AG04450 (cell line): ENCODE measurements around the gene ILRUN. TPM values are rescaled to one million over a fixed set of nuclear protein-coding genes. Genes with fewer than 3 reads are reported as not detected.
A peak's percentile ranks its signal among the peaks of the same experiment; 100 is the strongest.

ENCODE experiments used
- CTCF ChIA-PET: fragments of 300-600, 350-600 bp; formaldehyde crosslinking; extraction: SDS; loops from one replicate; lab custom pipeline; 2022; ENCODE audit warnings: antibody characterized with exemption, inconsistent platforms; lab: Charles Lee
- POLR2A ChIA-PET: fragments of 350-600 bp; formaldehyde crosslinking; extraction: SDS; loops from one replicate; lab custom pipeline; 2021; ENCODE audit warnings: antibody characterized with exemption, inconsistent platforms; lab: Yijun Ruan, JAX
- DNase-seq: peaks from one replicate; pipeline ENCODE4 v3.0.0-alpha.2; 2011; ENCODE audit warnings: low read depth, low spot score
- H3K27ac ChIP-seq: one replicate; pipeline ENCODE4 v1.5.1; 2012; ENCODE audit warnings: low read depth, low read length, control low read depth
- H3K27me3 ChIP-seq: one replicate; pipeline ENCODE4 v1.6.0; 2012; ENCODE audit warnings: low read length; ENCODE audit not compliant: control insufficient read depth, insufficient read depth
- H3K4me3 ChIP-seq: 2 replicates; pipeline ENCODE4 v1.5.1; 2011; ENCODE audit warnings: mild to moderate bottlenecking, low read depth, low read length, control low read depth
- H3K9me3 ChIP-seq: 2 replicates; pipeline ENCODE4 v1.5.1; 2012; ENCODE audit warnings: low read length; ENCODE audit not compliant: control insufficient read depth, insufficient read depth
- polyA plus RNA-seq: library from polyadenylated mRNA; depleted of rRNA; stranded (reverse); fragments of >200 nt; gene quantifications from 2 replicates; pipeline ENCODE4 v1.2.3, GENCODE V29; 2011
- TF ChIP-seq, protein P1 (sequence below): IDR thresholded peaks from 2 replicates; pipeline ENCODE4 v1.5.1; 2011; ENCODE audit warnings: low read depth, low read length, control low read depth, inconsistent platforms

The ILRUN gene
- polyA plus RNA-seq, 1 experiment: 57.0 TPM

DNA sequence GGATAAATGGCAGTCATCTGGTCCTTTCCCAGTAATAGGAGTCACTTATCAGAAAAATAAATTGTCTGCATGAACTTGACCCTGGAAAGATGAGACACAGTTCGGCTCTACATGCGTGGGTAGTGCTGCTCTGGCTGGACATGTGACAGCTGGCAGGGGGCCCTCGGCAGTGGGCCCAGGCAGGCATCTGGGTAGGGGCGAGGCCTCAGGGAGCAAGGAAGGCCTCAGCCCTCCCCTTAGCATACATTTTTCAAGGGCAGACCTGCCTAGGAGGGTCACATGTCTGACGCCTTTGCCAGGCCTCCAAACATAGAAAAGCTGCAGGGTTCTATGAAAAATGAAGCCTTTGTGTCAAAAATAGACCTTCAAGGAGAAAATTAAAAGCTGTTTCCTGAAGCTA lies 12.8 kb upstream of the ILRUN start:
- no peaks in the 10 kb centered on the region for H3K27me3 ChIP-seq
- no peak overlapping the region for H3K4me3 ChIP-seq
- no peak overlapping the region for H3K27ac ChIP-seq
- POLR2A ChIA-PET: interaction anchor here (0.5 kb wide), 1 partner anchor 415 kb away, joined by 4 read pairs; no protein-coding TSS in a partner anchor
- CTCF ChIA-PET: no interaction called here
- TF ChIP-seq, protein P1, sequence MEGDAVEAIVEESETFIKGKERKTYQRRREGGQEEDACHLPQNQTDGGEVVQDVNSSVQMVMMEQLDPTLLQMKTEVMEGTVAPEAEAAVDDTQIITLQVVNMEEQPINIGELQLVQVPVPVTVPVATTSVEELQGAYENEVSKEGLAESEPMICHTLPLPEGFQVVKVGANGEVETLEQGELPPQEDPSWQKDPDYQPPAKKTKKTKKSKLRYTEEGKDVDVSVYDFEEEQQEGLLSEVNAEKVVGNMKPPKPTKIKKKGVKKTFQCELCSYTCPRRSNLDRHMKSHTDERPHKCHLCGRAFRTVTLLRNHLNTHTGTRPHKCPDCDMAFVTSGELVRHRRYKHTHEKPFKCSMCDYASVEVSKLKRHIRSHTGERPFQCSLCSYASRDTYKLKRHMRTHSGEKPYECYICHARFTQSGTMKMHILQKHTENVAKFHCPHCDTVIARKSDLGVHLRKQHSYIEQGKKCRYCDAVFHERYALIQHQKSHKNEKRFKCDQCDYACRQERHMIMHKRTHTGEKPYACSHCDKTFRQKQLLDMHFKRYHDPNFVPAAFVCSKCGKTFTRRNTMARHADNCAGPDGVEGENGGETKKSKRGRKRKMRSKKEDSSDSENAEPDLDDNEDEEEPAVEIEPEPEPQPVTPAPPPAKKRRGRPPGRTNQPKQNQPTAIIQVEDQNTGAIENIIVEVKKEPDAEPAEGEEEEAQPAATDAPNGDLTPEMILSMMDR: no peak
- no peaks in the 10 kb centered on the region for H3K9me3 ChIP-seq
- DNase-seq: peak; percentile 33

DNA sequence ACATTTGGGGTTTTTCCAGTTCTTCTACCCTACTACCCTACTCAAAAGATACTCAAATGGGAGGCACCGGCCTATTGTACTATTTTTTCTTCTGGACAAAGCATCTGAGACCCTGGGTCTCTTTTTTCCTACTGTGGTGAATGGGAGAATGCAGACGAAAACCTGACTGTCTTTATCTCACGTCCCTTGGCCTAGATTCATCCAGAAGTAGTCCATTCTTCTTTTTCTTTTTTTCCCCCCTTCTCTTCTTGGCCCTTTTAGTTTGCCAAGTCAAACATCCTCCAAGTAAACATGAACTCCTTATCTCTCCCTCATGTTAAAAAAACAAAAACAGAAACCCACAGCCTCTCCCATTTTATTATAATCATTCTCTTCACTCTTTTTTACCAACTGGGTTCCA lies 8.7 kb upstream of the ILRUN start:
- POLR2A ChIA-PET: no interaction called here
- TF ChIP-seq, protein P1: no peak
- H3K9me3 ChIP-seq: no peaks in the 10 kb centered on the region
- H3K27me3 ChIP-seq: no peaks in the 10 kb centered on the region
- no peak overlapping the region for H3K27ac ChIP-seq
- no peak for DNase-seq
- no peak overlapping the region for H3K4me3 ChIP-seq
- CTCF ChIA-PET: no interaction called here

DNA sequence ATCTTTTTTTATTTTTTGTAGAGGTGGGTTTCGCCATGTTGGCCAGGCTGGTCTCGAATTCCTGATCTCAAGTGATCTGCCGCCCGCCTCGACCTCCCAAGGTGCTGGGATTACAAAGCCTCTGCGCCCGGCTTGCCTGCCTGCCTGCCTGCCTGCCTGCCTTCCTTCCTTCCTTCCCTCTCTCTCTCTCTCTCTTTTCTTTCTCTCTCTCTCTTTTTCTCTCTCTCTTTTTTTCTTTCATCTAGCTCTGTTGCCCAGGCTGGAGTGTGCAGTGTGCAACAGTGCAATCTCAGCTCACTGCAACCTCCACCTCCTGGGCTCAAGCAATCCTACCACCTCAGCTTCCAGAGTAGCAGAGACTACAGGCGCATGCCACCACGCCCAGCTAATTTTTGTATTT lies 4.6 kb upstream of the ILRUN start:
- H3K4me3 ChIP-seq: no peak overlapping the region
- CTCF ChIA-PET: no interaction called here
- no peak overlapping the region for H3K27ac ChIP-seq
- H3K9me3 ChIP-seq: peaks cover 3% of the 10 kb centered on the region; the same call in 1 of the 2 replicates
- POLR2A ChIA-PET: no interaction called here
- no peaks in the 10 kb centered on the region for H3K27me3 ChIP-seq
- DNase-seq: no peak
- TF ChIP-seq, protein P1: no peak

DNA sequence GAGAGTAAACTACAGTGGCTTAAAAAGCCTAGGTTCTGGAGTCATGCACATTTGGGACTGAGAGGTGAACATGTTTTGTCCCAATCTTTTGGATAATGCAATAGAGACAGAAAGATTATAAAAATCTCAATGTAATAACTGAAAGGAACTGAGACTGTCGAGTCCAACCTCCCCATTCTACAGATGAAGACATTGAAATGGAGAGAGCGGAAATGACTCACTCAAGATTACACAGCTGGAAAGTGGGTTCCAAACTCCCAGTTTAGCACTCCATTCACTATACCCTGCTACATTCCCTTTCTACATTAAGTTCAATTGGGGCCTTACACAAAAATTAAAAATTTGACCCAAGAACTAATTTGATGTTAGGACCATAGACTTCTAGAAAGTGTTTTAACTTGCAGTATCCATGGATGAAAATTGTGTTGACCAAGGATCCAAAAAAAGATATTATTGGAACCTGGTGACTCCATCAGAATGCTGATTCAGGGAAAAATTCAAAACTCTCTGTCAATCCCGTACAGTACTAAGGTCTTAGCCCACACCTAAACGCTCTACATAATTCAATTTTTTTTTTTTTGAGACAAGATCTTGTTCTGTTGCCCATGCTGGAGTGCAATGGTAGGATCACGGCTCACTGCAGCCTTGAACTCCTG lies 1.5 kb upstream of the ILRUN start:
- Histone ChIP-seq H3K4me3 (no peak overlapping the region), H3K9me3 (peaks cover 4% of the 10 kb centered on the region; the same call in 1 of the 2 replicates), H3K27me3 (no peaks in the 10 kb centered on the region), H3K27ac (no peak overlapping the region)
- ChIA-PET POLR2A (no interaction called here), CTCF (no interaction called here)
- no peak for DNase-seq
- TF ChIP-seq, protein P1: no peak

DNA sequence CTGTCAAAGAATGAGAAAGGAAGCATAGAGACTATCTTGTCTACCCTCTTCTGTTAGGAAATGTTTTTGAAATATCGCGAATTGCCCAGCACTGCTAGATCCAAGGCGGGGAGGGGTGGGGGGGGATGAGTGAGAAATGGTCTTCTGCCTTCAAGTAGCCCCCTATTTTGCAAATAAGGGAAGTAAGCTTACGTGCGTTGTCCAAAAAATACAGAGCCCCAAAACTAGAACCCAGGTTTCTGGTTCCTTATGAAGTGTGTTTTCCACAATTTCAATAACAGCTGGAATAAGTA lies 923 bp upstream of the ILRUN start:
- TF ChIP-seq, protein P1: no peak
- H3K4me3 ChIP-seq: peak overlapping the region; percentile 81; the same call in 1 of the 2 replicates
- no peaks in the 10 kb centered on the region for H3K27me3 ChIP-seq
- ChIA-PET POLR2A (no interaction called here), CTCF (no interaction called here)
- peaks cover 4% of the 10 kb centered on the region; the same call in 1 of the 2 replicates for H3K9me3 ChIP-seq
- DNase-seq: no peak
- no peak overlapping the region for H3K27ac ChIP-seq
